Measurements from ENCODE around the gene SNX24. TPM values are rescaled to one million over a fixed set of nuclear protein-coding genes. Genes with fewer than 3 reads are reported as not detected.
A peak's percentile ranks its signal among the peaks of the same experiment; 100 is the strongest.
"Not testable (repeated sequence)": the region's sequence is repeated elsewhere in the genome, so short reads cannot be mapped to it uniquely, and the experiment has no call there.

Gene SNX24
- polyA plus RNA-seq, 3 donors, result 3.5 to 10.6 (median 8.0) TPM

- WGBS (ENCODE audit: insufficient coverage), result 100% methylated on average over 3 of the region's 5 CpGs
- H3K9me3 ChIP-seq (replicated peaks in 1 of 2; ENCODE audit: control insufficient read depth in 1 of 2, insufficient read depth in 1 of 2, low read length in 2 of 2), result peaks cover 0 to 4% of the 10 kb centered on the region in 2 donors
- no peak for DNase-seq
- peaks cover 6 to 19% (median 8%) of the 10 kb centered on the region in 7 donors for H3K9me3 Mint-ChIP-seq
- H3K36me3 ChIP-seq (replicated peaks in 1 of 2; ENCODE audit: control insufficient read depth in 1 of 2, insufficient read depth in 2 of 2, low read length in 2 of 2), result no peaks in the 10 kb centered on the region
- no peaks in the 10 kb centered on the region for H3K79me2 ChIP-seq (ENCODE audit: insufficient read depth, low read length)
- peak overlapping the region in 1 of 7 donors; percentile 39 for H3K27ac Mint-ChIP-seq
- H3K27me3 Mint-ChIP-seq (ENCODE audit: low read depth in 3 of 3), result no peaks in the 10 kb centered on the region
- no peak overlapping the region for H3K27ac ChIP-seq (ENCODE audit: low read depth in 1 of 2, low read length in 2 of 2)
- H3K9ac ChIP-seq (ENCODE audit: insufficient read depth, low read length, poor library complexity, severe bottlenecking), result no peak overlapping the region
- no peaks in the 10 kb centered on the region for H4K20me1 ChIP-seq (ENCODE audit: insufficient read depth, low read length)
- H3K4me2 ChIP-seq (replicated peaks; ENCODE audit: extremely low read depth, low read length, poor library complexity, severe bottlenecking), result no peak overlapping the region
- no peak overlapping the region for H3K4me3 Mint-ChIP-seq
- H3K4me1 Mint-ChIP-seq, result no peaks in the 10 kb centered on the region
- no peak overlapping the region for H2AFZ ChIP-seq (ENCODE audit: insufficient read depth, low read depth, low read length, poor library complexity, severe bottlenecking)
- TF ChIP-seq CTCF (IDR thresholded peaks at IDR 0.05), result no peak
- no peaks in the 10 kb centered on the region for H3K4me1 ChIP-seq (ENCODE audit: control insufficient read depth in 1 of 2, insufficient read depth in 2 of 2, low read length in 2 of 2)
- intact Hi-C loops (cut with micrococcal nuclease), result no loop called here
- no peak overlapping the region for H3K4me3 ChIP-seq (replicated peaks in 1 of 3; ENCODE audit: low read depth in 2 of 3, low read length in 3 of 3)
- no peaks in the 10 kb centered on the region for H3K36me3 Mint-ChIP-seq
- no peaks in the 10 kb centered on the region for H3K27me3 ChIP-seq (ENCODE audit: control insufficient read depth in 2 of 2, insufficient read depth in 2 of 2, low read length in 2 of 2)
Measured at GRCh38 chr5:122909470-122910100, 64.2 kb downstream of the SNX24 start.

- H3K9me3 ChIP-seq (replicated peaks in 1 of 2; ENCODE audit: control insufficient read depth in 1 of 2, insufficient read depth in 1 of 2, low read length in 2 of 2); H4K20me1 ChIP-seq (ENCODE audit: insufficient read depth, low read length); H3K27ac ChIP-seq (ENCODE audit: low read depth in 1 of 2, low read length in 2 of 2); H3K4me1 ChIP-seq (ENCODE audit: control insufficient read depth in 1 of 2, insufficient read depth in 2 of 2, low read length in 2 of 2); H3K4me3 Mint-ChIP-seq; H3K4me3 ChIP-seq (replicated peaks in 1 of 3; ENCODE audit: low read depth in 2 of 3, low read length in 3 of 3); H3K27me3 Mint-ChIP-seq (ENCODE audit: low read depth in 3 of 3); H3K36me3 ChIP-seq (replicated peaks in 1 of 2; ENCODE audit: control insufficient read depth in 1 of 2, insufficient read depth in 2 of 2, low read length in 2 of 2); H3K79me2 ChIP-seq (ENCODE audit: insufficient read depth, low read length); DNase-seq; H3K4me1 Mint-ChIP-seq; H3K4me2 ChIP-seq (replicated peaks; ENCODE audit: extremely low read depth, low read length, poor library complexity, severe bottlenecking); H3K27me3 ChIP-seq (ENCODE audit: control insufficient read depth in 2 of 2, insufficient read depth in 2 of 2, low read length in 2 of 2); H3K36me3 Mint-ChIP-seq; H3K27ac Mint-ChIP-seq; H3K9ac ChIP-seq (ENCODE audit: insufficient read depth, low read length, poor library complexity, severe bottlenecking); H2AFZ ChIP-seq (ENCODE audit: insufficient read depth, low read depth, low read length, poor library complexity, severe bottlenecking); intact Hi-C loops (cut with micrococcal nuclease): not testable (repeated sequence)
- peaks cover 6 to 19% (median 8%) of the 10 kb centered on the region in 7 donors for H3K9me3 Mint-ChIP-seq
- 100% methylated on average over 4 of the region's 20 CpGs for WGBS (ENCODE audit: insufficient coverage)
Measured at GRCh38 chr5:122913436-122913835, 68.0 kb downstream of the SNX24 start.

Measured in CD14-positive monocyte (primary cell).